SK-N-SH (cell line): ENCODE measurements around the gene YY1. TPM values are rescaled to one million over a fixed set of nuclear protein-coding genes. Genes with fewer than 3 reads are reported as not detected.

Experiments used
- CTCF ChIA-PET: fragments of 300-600, 350-600 bp; formaldehyde crosslinking; extraction: SDS; loops from one replicate; lab custom pipeline; 2021; lab: Yijun Ruan, JAX
- POLR2A ChIA-PET: fragments of 350-600 bp; sonication (Branson Sonifier 250); formaldehyde crosslinking; extraction: SDS; loops from one replicate; lab custom pipeline; 2020; ENCODE audit warnings: antibody characterized with exemption, inconsistent platforms; lab: Yijun Ruan, JAX
- DNase-seq: peaks from one replicate; pipeline ENCODE4 v3.0.0; 2012
- H2AFZ ChIP-seq: fragments of 200-600 bp; sonication (generic); 2 replicates; pipeline ENCODE4 v1.8.1; 2016; ENCODE audit warnings: antibody characterized with exemption, mild to moderate bottlenecking, low read depth
- H3F3A ChIP-seq: fragments of 200-600 bp; sonication (generic); replicated peaks from 2 replicates; pipeline ENCODE3; 2016; ENCODE audit warnings: antibody characterized with exemption, mild to moderate bottlenecking; ENCODE audit not compliant: insufficient read depth
- H3K27ac ChIP-seq, 2 experiments: fragments of 200-500 bp in 1 of 2; fragments of 200-600 bp in 1 of 2; sonication (Bioruptor generic) in 1 of 2; sonication (generic), shearing (Covaris generic) in 1 of 2; 2 replicates each; pipeline versions ENCODE4 v1.5.1 to v1.6.1; 2014 to 2016; ENCODE audit warnings: low read depth in 2 of 2, inconsistent platforms in 1 of 2, low read length in 1 of 2, mild to moderate bottlenecking in 1 of 2, mixed read lengths in 1 of 2
- H3K27me3 ChIP-seq: fragments of 200-600 bp; sonication (generic), shearing (Covaris generic); 2 replicates; pipeline ENCODE4 v1.6.1; 2016; ENCODE audit warnings: mixed run types; ENCODE audit not compliant: insufficient read depth
- H3K36me3 ChIP-seq, 2 experiments: fragments of 200-500 bp in 1 of 2; fragments of 200-600 bp in 1 of 2; sonication (Bioruptor generic) in 1 of 2; sonication (generic) in 1 of 2; replicated peaks in 1 of 2; 2 replicates each; pipeline versions ENCODE3 to v1.5.1; 2014 to 2016; ENCODE audit warnings: low read length in 1 of 2, mild to moderate bottlenecking in 1 of 2; ENCODE audit not compliant: insufficient read depth in 2 of 2, control insufficient read depth in 1 of 2
- H3K4me1 ChIP-seq, 2 experiments: fragments of 200-500 bp in 1 of 2; fragments of 200-600 bp in 1 of 2; sonication (Bioruptor generic) in 1 of 2; sonication (generic), shearing (Covaris generic) in 1 of 2; 2 replicates each; pipeline versions ENCODE4 v1.5.1 to v1.6.1; 2014 to 2016; ENCODE audit warnings: low read depth in 1 of 2, low read length in 1 of 2, mixed run types in 1 of 2; ENCODE audit not compliant: insufficient read depth in 2 of 2, control insufficient read depth in 1 of 2
- H3K4me2 ChIP-seq: fragments of 200-600 bp; sonication (generic), shearing (Covaris generic); 2 replicates; pipeline ENCODE4 v1.6.1; 2017; ENCODE audit warnings: mixed run types
- H3K4me3 ChIP-seq, 2 experiments: fragments of 200-500 bp in 1 of 2; fragments of 200-600 bp in 1 of 2; sonication (Bioruptor generic) in 1 of 2; sonication (generic), shearing (Covaris generic) in 1 of 2; 2 replicates each; pipeline versions ENCODE4 v1.5.1 to v1.8.1; 2014 to 2016; ENCODE audit warnings: low read depth in 2 of 2, inconsistent platforms in 1 of 2, low read length in 1 of 2, mild to moderate bottlenecking in 1 of 2, mixed read lengths in 1 of 2, moderate library complexity in 1 of 2
- H3K79me2 ChIP-seq: fragments of 200-600 bp; sonication (generic); 2 replicates; pipeline ENCODE4 v1.8.1; 2017; ENCODE audit warnings: mild to moderate bottlenecking; ENCODE audit not compliant: insufficient read depth
- H3K9ac ChIP-seq: fragments of 200-600 bp; sonication (generic); 2 replicates; pipeline ENCODE4 v1.6.1; 2017; ENCODE audit warnings: mixed run types
- H3K9me2 ChIP-seq: fragments of 200-600 bp; sonication (generic); 2 replicates; pipeline ENCODE4 v1.6.1; 2017; ENCODE audit warnings: mixed run types
- H3K9me3 ChIP-seq: fragments of 200-600 bp; sonication (generic); 2 replicates; pipeline ENCODE4 v1.6.1; 2017; ENCODE audit warnings: mixed run types, mild to moderate bottlenecking, moderate library complexity
- H4K20me1 ChIP-seq: fragments of 200-600 bp; sonication (generic); 2 replicates; pipeline ENCODE4 v1.6.1; 2017; ENCODE audit warnings: mild to moderate bottlenecking, mixed run types; ENCODE audit not compliant: insufficient read depth
- CHD2 ChIP-seq: fragments of 150-350 bp; IDR thresholded peaks from 2 replicates; pipeline ENCODE4 v1.6.1; 2018; ENCODE audit warnings: low read length; ENCODE audit not compliant: partially characterized antibody
- FOXJ3 ChIP-seq: sonication (generic); formaldehyde crosslinking; IDR thresholded peaks from 2 replicates; pipeline ENCODE4 v1.5.1; 2020; ENCODE audit warnings: mild to moderate bottlenecking, missing genetic modification reagents
- FOXM1 ChIP-seq: IDR thresholded peaks from 2 replicates; pipeline ENCODE4 v1.4.0; 2012; ENCODE audit warnings: low read depth, mild to moderate bottlenecking
- GABPA ChIP-seq: IDR thresholded peaks from 2 replicates; pipeline ENCODE4 v1.4.0; 2012; ENCODE audit warnings: low read depth, mild to moderate bottlenecking
- RAD21 ChIP-seq: IDR thresholded peaks from 2 replicates; pipeline ENCODE4 v1.6.1; 2012; ENCODE audit warnings: mild to moderate bottlenecking, low read length
- RXRA ChIP-seq: IDR thresholded peaks from 2 replicates; pipeline ENCODE4 v1.4.0; 2012; ENCODE audit warnings: low read depth, mild to moderate bottlenecking, borderline replicate concordance
- SIN3A ChIP-seq: IDR thresholded peaks from 2 replicates; pipeline ENCODE4 v1.6.1; 2012; ENCODE audit warnings: low read depth, mild to moderate bottlenecking, low read length, moderate library complexity, borderline replicate concordance
- SMC3 ChIP-seq: IDR thresholded peaks from 2 replicates; pipeline ENCODE4 v1.6.1; 2012; ENCODE audit warnings: low read depth, low read length, improper control_type of control experiment
- TAF1 ChIP-seq: IDR thresholded peaks from 2 replicates; pipeline ENCODE4 v1.6.1; 2012; ENCODE audit warnings: low read depth, mild to moderate bottlenecking, low read length, moderate library complexity, borderline replicate concordance
- TEAD4 ChIP-seq: IDR thresholded peaks from 2 replicates; pipeline ENCODE4 v1.4.0; 2012; ENCODE audit warnings: mild to moderate bottlenecking, borderline replicate concordance; ENCODE audit not compliant: insufficient read depth
- USF1 ChIP-seq: IDR thresholded peaks from 2 replicates; pipeline ENCODE4 v1.4.0; 2012; ENCODE audit warnings: low read depth, borderline replicate concordance
- YY1 ChIP-seq: IDR thresholded peaks from 2 replicates; pipeline ENCODE4 v1.4.0; 2012; ENCODE audit warnings: low read depth, mild to moderate bottlenecking
- WGBS: methylation state at CpG from one replicate; pipeline ENCODE4 v1.1.6; 2017; ENCODE audit warnings: low lambda C conversion rate; 5-methylcytosine and 5-hydroxymethylcytosine counted together
- polyA plus RNA-seq, 3 experiments: library from polyadenylated mRNA; depleted of rRNA; stranded (reverse); fragments of >200 nt; gene quantifications; 2 replicates each; pipeline ENCODE4 v1.2.3, GENCODE V29; 2012
- TF ChIP-seq, protein P1 (sequence below): IDR thresholded peaks from 2 replicates; pipeline ENCODE4 v1.4.0; 2012; ENCODE audit warnings: low read depth, borderline replicate concordance

YY1 gene
- polyA plus RNA-seq, 1 of the 3 experiments (the other 2 are of a cell fraction), result 18.1 TPM

GRCh38 chr14:100237735-100238418, 1.1 kb upstream of the YY1 start:
- H3F3A ChIP-seq, result peaks cover 9% of the 10 kb centered on the region
- CTCF ChIA-PET, result interaction anchor here (0.7 to 1.5 kb wide), 2 partner anchors 10 to 14 kb away, joined by 3 to 4 read pairs; no protein-coding TSS in a partner anchor
- POLR2A ChIA-PET, result interaction anchor here (1.1 kb wide), 1 partner anchor 13 kb away, joined by 4 read pairs; no protein-coding TSS in a partner anchor

GRCh38 chr14:100239211-100239839, 381 bp downstream of the YY1 start:
- peaks cover 73% of the 10 kb centered on the region for H4K20me1 ChIP-seq
- POLR2A ChIA-PET, result no interaction called here
- no peaks in the 10 kb centered on the region for H3K9me3 ChIP-seq
- peaks cover 87% of the 10 kb centered on the region for H3K79me2 ChIP-seq
- no peak for TF ChIP-seq TEAD4
- no peak for TF ChIP-seq SIN3A
- TF ChIP-seq, protein P1, sequence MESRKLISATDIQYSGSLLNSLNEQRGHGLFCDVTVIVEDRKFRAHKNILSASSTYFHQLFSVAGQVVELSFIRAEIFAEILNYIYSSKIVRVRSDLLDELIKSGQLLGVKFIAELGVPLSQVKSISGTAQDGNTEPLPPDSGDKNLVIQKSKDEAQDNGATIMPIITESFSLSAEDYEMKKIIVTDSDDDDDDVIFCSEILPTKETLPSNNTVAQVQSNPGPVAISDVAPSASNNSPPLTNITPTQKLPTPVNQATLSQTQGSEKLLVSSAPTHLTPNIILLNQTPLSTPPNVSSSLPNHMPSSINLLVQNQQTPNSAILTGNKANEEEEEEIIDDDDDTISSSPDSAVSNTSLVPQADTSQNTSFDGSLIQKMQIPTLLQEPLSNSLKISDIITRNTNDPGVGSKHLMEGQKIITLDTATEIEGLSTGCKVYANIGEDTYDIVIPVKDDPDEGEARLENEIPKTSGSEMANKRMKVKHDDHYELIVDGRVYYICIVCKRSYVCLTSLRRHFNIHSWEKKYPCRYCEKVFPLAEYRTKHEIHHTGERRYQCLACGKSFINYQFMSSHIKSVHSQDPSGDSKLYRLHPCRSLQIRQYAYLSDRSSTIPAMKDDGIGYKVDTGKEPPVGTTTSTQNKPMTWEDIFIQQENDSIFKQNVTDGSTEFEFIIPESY, result no peak
- TF ChIP-seq SMC3, result no peak
- no peak for TF ChIP-seq RAD21
- TF ChIP-seq FOXJ3, result no peak
- TF ChIP-seq YY1, result no peak
- H3K27me3 ChIP-seq, result no peaks in the 10 kb centered on the region
- H3F3A ChIP-seq, result peaks cover 9% of the 10 kb centered on the region
- peak overlapping the region; percentile 83 to 87 for H3K27ac ChIP-seq
- peaks cover 7 to 14% of the 10 kb centered on the region in 2 experiments for H3K4me1 ChIP-seq
- H3K9me2 ChIP-seq, result no peaks in the 10 kb centered on the region
- 0% methylated on average over 27 of the region's 93 CpGs for WGBS
- no peak overlapping the region for H2AFZ ChIP-seq
- peaks cover 3 to 10% of the 10 kb centered on the region in 2 experiments for H3K36me3 ChIP-seq
- DNase-seq, result no peak
- peak overlapping the region; percentile 92 to 94 for H3K4me3 ChIP-seq
- CTCF ChIA-PET, result interaction anchor here (0.7 to 4.1 kb wide), 6 partner anchors 12 to 69 kb away, joined by 3 to 14 read pairs (median 4); no protein-coding TSS in a partner anchor
- peak overlapping the region; percentile 87 for H3K9ac ChIP-seq
- H3K4me2 ChIP-seq, result peak overlapping the region; percentile 96

More at GRCh38 chr14:100237735-100238418, 1.1 kb upstream of the YY1 start:
- H3K79me2 ChIP-seq, result peaks cover 87% of the 10 kb centered on the region
- no peaks in the 10 kb centered on the region for H3K9me3 ChIP-seq
- H2AFZ ChIP-seq, result no peak overlapping the region
- H3K9me2 ChIP-seq, result no peaks in the 10 kb centered on the region
- peak overlapping the region; percentile 93 for H3K4me2 ChIP-seq
- 1% methylated on average over 49 of the region's 64 CpGs for WGBS
- no peaks in the 10 kb centered on the region for H3K27me3 ChIP-seq
- H3K36me3 ChIP-seq, result peaks cover 3 to 14% of the 10 kb centered on the region in 2 experiments
- H3K4me3 ChIP-seq, result peak overlapping the region; percentile 92
- TF ChIP-seq FOXM1, result no peak
- TF ChIP-seq TAF1, result peak; percentile 60; the same call in 1 of the 2 replicates
- TF ChIP-seq RXRA, result no peak
- TF ChIP-seq YY1, result peak; percentile 10; the same call in 1 of the 2 replicates
- peak; percentile 78 for TF ChIP-seq GABPA
- TF ChIP-seq CHD2, result peak; percentile 45
- TF ChIP-seq USF1, result no peak
- peak overlapping the region; percentile 98 for H3K9ac ChIP-seq
- peaks cover 7 to 14% of the 10 kb centered on the region in 2 experiments for H3K4me1 ChIP-seq
- DNase-seq, result peak; percentile 69
- peaks cover 61% of the 10 kb centered on the region for H4K20me1 ChIP-seq
- peak overlapping the region; percentile 94 for H3K27ac ChIP-seq
